Measurements from ENCODE around the gene FGD6.

Gene FGD6

DNA sequence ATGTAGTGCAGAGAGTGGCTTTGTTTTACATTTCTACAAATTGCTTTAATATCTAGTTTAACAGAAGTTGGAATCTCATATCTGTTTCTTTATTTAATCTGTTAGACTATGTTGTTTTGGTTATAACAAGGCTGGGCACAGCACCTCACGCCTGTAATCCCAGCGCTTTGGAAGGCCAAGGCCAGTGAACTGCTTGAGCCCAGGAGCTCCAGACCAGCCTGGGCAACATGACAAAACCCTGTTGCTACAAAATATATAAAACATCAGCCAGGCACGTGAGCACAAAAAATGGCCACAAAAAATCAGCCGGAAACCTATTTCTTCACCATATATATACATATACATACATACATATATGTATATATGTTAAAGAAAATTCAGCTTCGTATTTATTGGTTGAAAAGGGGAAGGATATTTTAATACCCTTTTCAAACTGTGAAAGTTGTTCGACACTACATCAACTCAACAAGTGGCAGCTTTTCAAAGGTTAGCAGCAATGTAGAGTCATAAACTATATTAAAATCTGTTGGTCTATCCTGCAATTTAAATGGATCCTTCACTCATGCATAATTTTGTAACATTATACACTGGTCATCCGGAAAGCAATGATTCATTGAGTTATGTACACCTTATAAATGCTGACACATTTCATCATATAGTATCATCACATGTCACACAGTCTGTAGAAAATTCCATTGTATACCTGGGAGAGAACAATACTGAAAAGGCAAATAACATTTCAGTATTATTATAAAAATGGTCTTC, 151.0 kb downstream of the FGD6 start:
- no peak overlapping the region for H3K4me3 ChIP-seq
- no peak overlapping the region for H3K27ac ChIP-seq

GRCh38 chr12:95060951-95061350, 156.3 kb downstream of the FGD6 start:
- no peak overlapping the region for H3K4me3 ChIP-seq
- no peak overlapping the region for H3K27ac ChIP-seq

- Histone ChIP-seq H3K27ac (no peak overlapping the region), H3K4me3 (no peak overlapping the region)
These were observed 157.3 kb downstream of the FGD6 start for GRCh38 chr12:95059984-95060383.

GRCh38 chr12:95057424-95057823, 159.8 kb downstream of the FGD6 start:
- Histone ChIP-seq H3K4me3 (no peak overlapping the region), H3K27ac (no peak overlapping the region)

- no peak overlapping the region for H3K27ac ChIP-seq
- H3K4me3 ChIP-seq = no peak overlapping the region
These were observed 162.2 kb downstream of the FGD6 start for GRCh38 chr12:95055057-95055456.

DNA sequence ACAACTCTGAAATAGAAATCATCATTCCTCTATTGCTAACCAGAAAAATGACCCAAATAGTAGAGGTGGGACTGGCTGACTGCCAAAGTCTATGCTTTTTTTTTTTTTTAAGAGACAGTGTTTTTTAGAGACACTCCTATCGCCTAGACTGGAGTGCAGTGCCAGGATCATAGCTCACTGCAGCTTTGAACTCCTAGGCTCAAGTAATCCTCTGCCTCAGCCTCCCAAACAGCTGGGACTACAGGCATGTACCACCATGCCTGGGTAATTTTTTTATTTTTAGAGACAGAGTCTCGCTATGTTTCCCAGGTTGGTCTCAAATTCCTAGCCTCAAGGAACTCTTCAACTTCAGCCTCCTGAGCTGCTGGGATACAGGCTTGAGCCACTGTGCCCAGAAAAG, 163.1 kb downstream of the FGD6 start:
- no peak overlapping the region for H3K4me3 ChIP-seq
- no peak overlapping the region for H3K27ac ChIP-seq

DNA sequence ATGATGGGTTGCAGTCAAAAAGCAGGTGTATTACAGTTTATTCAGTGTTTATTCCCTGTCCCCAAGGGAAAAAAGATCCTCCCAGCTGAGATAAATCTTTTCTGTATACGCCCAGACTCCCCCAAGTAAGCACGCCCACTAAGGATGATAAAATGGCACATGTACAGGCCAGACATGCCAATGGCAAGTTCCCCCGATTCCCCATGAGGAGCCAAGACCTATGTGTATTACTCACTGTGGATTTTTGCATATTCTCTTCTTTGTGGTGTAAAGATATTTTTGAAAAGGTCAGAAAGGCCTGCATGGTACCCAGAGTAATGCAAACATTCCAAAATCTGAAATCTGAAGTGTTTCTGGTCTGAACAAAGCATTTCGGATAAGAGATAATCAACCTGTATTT, 166.0 kb downstream of the FGD6 start:
- Histone ChIP-seq H3K27ac (no peak overlapping the region), H3K4me3 (no peak overlapping the region)

DNA sequence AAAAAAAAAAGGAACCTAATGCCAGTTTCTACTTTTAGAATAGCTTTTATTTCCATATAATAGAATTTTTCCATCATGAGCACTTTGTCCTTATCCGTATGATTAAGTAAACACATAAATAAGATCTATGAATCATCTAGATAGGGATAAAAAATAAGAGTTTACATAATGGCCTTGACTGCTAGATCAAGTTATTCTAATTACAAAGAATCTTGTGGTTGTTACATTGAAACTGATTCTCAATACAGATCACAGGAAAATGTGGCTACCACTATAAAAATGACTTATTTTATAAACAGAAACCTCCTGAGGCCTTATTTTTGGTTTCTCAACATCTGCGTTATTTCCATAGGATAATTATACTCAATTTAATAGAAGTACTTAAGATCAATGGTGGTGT, 179.4 kb downstream of the FGD6 start:
- Histone ChIP-seq H3K4me3 (no peak overlapping the region), H3K27ac (no peak overlapping the region)

- Histone ChIP-seq H3K4me3 (no peak overlapping the region), H3K27ac (no peak overlapping the region)
These were observed 182.5 kb downstream of the FGD6 start for GRCh38 chr12:95034750-95035149.

Data from skin epidermis (tissue), 12 donors.